H9 (cell line): ENCODE results near the gene C6orf62. TPM values are rescaled to one million over a fixed set of nuclear protein-coding genes. Genes with fewer than 3 reads are reported as not detected.

Source experiments
- DNase-seq: peaks from one replicate; pipeline ENCODE4 v3.0.0-alpha.2; 2017
- H2AFZ ChIP-seq: one replicate; pipeline ENCODE4 v1.6.1; 2013; ENCODE audit warnings: mild to moderate bottlenecking, low read length, control low read depth, moderate library complexity
- H2AK5ac ChIP-seq: 2 replicates; pipeline ENCODE4 v1.6.1; 2013; ENCODE audit warnings: low read length, control low read depth, mixed read lengths; ENCODE audit not compliant: insufficient read length
- H2BK120ac ChIP-seq: one replicate; pipeline ENCODE4 v1.6.1; 2013; ENCODE audit warnings: low read depth, mild to moderate bottlenecking, low read length, control low read depth, inconsistent platforms; ENCODE audit not compliant: poor library complexity, severe bottlenecking
- H2BK12ac ChIP-seq: 2 replicates; pipeline ENCODE4 v1.6.1; 2013; ENCODE audit warnings: low read length, control low read depth, mixed read lengths, low read depth; ENCODE audit not compliant: insufficient read length
- H2BK15ac ChIP-seq: 2 replicates; pipeline ENCODE4 v1.6.1; 2013; ENCODE audit warnings: low read depth, low read length, control low read depth
- H2BK20ac ChIP-seq: one replicate; pipeline ENCODE4 v1.6.1; 2013; ENCODE audit warnings: low read depth, mild to moderate bottlenecking, low read length, control low read depth, inconsistent platforms; ENCODE audit not compliant: poor library complexity, severe bottlenecking
- H2BK5ac ChIP-seq: 2 replicates; pipeline ENCODE4 v1.6.1; 2013; ENCODE audit warnings: low read length, control low read depth, mixed read lengths; ENCODE audit not compliant: insufficient read length
- H3K14ac ChIP-seq: 2 replicates; pipeline ENCODE4 v1.6.1; 2013; ENCODE audit warnings: low read length, control low read depth; ENCODE audit not compliant: insufficient read depth
- H3K18ac ChIP-seq: 2 replicates; pipeline ENCODE4 v1.6.1; 2013; ENCODE audit warnings: low read depth, mild to moderate bottlenecking, mixed read lengths, low read length, control low read depth; ENCODE audit not compliant: insufficient read length
- H3K23ac ChIP-seq: 2 replicates; pipeline ENCODE4 v1.6.1; 2013; ENCODE audit warnings: low read length, control low read depth, mixed read lengths, low read depth; ENCODE audit not compliant: insufficient read length
- H3K23me2 ChIP-seq: 2 replicates; pipeline ENCODE4 v1.6.1; 2013; ENCODE audit warnings: low read depth, mild to moderate bottlenecking, mixed read lengths, low read length, control low read depth; ENCODE audit not compliant: insufficient read length, poor library complexity, severe bottlenecking
- H3K27ac ChIP-seq: 2 replicates; pipeline ENCODE4 v1.5.1; 2013; ENCODE audit warnings: low read length, control low read depth, mixed read lengths, low read depth; ENCODE audit not compliant: insufficient read length
- H3K27me3 ChIP-seq: 2 replicates; pipeline ENCODE4 v1.6.1; 2013; ENCODE audit warnings: low read length, control low read depth, inconsistent platforms; ENCODE audit not compliant: insufficient read depth
- H3K4ac ChIP-seq: 2 replicates; pipeline ENCODE4 v1.6.1; 2013; ENCODE audit warnings: low read depth, mild to moderate bottlenecking, control low read depth, inconsistent platforms, low read length, moderate library complexity
- H3K4me1 ChIP-seq: 2 replicates; pipeline ENCODE4 v1.6.1; 2013; ENCODE audit warnings: low read length, control low read depth, inconsistent platforms; ENCODE audit not compliant: insufficient read depth
- H3K4me2 ChIP-seq: 2 replicates; pipeline ENCODE4 v1.6.1; 2013; ENCODE audit warnings: low read length, control low read depth, mixed read lengths; ENCODE audit not compliant: insufficient read length, insufficient read depth
- H3K56ac ChIP-seq: 2 replicates; pipeline ENCODE4 v1.6.1; 2013; ENCODE audit warnings: low read depth, mild to moderate bottlenecking, mixed read lengths, low read length, control low read depth; ENCODE audit not compliant: insufficient read length
- H3K79me1 ChIP-seq: 2 replicates; pipeline ENCODE4 v1.6.1; 2013; ENCODE audit warnings: low read depth, mild to moderate bottlenecking, moderate library complexity, low read length, control low read depth, inconsistent platforms; ENCODE audit not compliant: insufficient read depth, poor library complexity, severe bottlenecking
- H3K79me2 ChIP-seq: 2 replicates; pipeline ENCODE4 v1.6.1; 2013; ENCODE audit warnings: low read length, control low read depth, inconsistent platforms; ENCODE audit not compliant: insufficient read depth
- H3K9ac ChIP-seq: 2 replicates; pipeline ENCODE4 v1.6.1; 2013; ENCODE audit warnings: low read length, control low read depth, mixed read lengths; ENCODE audit not compliant: insufficient read length; ENCODE audit errors: extremely low read depth
- H3K9me3 ChIP-seq: one replicate; pipeline ENCODE4 v1.6.1; 2013; ENCODE audit warnings: low read depth, low read length, inconsistent platforms; ENCODE audit not compliant: control insufficient read depth
- H3T11ph ChIP-seq: one replicate; pipeline ENCODE4 v1.6.1; 2013; ENCODE audit warnings: mild to moderate bottlenecking, low read length, control low read depth, inconsistent platforms
- H4K20me1 ChIP-seq: one replicate; pipeline ENCODE4 v1.6.1; 2013; ENCODE audit not compliant: control insufficient read depth, insufficient read length, insufficient read depth
- H4K5ac ChIP-seq: 2 replicates; pipeline ENCODE4 v1.6.1; 2013; ENCODE audit warnings: low read depth, mild to moderate bottlenecking, mixed read lengths, low read length, control low read depth; ENCODE audit not compliant: insufficient read length
- H4K8ac ChIP-seq: replicated peaks from 2 replicates; pipeline ENCODE4 v1.6.1; 2013; ENCODE audit warnings: low read length, control low read depth, mixed read lengths, low read depth; ENCODE audit not compliant: insufficient read length
- H4K91ac ChIP-seq: 2 replicates; pipeline ENCODE4 v1.6.1; 2013; ENCODE audit warnings: low read depth, mild to moderate bottlenecking, moderate library complexity, mixed read lengths, low read length, control low read depth; ENCODE audit not compliant: insufficient read length
- H3K27ac Mint-ChIP-seq, 3 experiments: 2 replicates in 2 of 3; 3 replicates in 1 of 3; pipeline ENCODE4 v1.8.0; 2020 to 2021; ENCODE audit warnings: mixed read lengths in 3 of 3, mild to moderate bottlenecking in 1 of 3, moderate library complexity in 1 of 3
- H3K27me3 Mint-ChIP-seq: 2 replicates; pipeline ENCODE4 v1.8.0; 2021; ENCODE audit warnings: low read depth, mild to moderate bottlenecking, moderate library complexity, mixed read lengths
- H3K36me3 Mint-ChIP-seq, 3 experiments: 2 replicates in 2 of 3; 3 replicates in 1 of 3; pipeline ENCODE4 v1.8.0; 2020 to 2021; ENCODE audit warnings: low read depth in 3 of 3, mixed read lengths in 3 of 3; ENCODE audit not compliant: insufficient read depth in 1 of 3
- H3K4me1 Mint-ChIP-seq, 2 experiments: 2 replicates each; pipeline ENCODE4 v1.8.0; 2020; ENCODE audit warnings: mixed read lengths in 2 of 2
- H3K4me3 Mint-ChIP-seq, 2 experiments: 2 replicates in 1 of 2; 3 replicates in 1 of 2; pipeline ENCODE4 v1.8.0; 2020 to 2021; ENCODE audit warnings: mild to moderate bottlenecking in 2 of 2, mixed read lengths in 2 of 2, moderate library complexity in 1 of 2
- H3K9me3 Mint-ChIP-seq, 2 experiments: 2 replicates in 1 of 2; 3 replicates in 1 of 2; pipeline ENCODE4 v1.8.0; 2020; ENCODE audit warnings: mild to moderate bottlenecking in 2 of 2, mixed read lengths in 2 of 2, moderate library complexity in 1 of 2
- CTCF ChIP-seq: fragments of 200-600 bp; sonication (generic); conservative IDR thresholded peaks from 3 replicates; pipeline ENCODE4 v1.8.0; 2021; ENCODE audit warnings: antibody characterized with exemption, mild to moderate bottlenecking
- WGBS: extraction: QIAGEN DNeasy Blood & Tissue Kit; methylation state at CpG from one replicate; pipeline ENCODE4 v1.1.7; 2013; ENCODE audit warnings: missing lambda C conversion rate, low lambda C conversion rate, mixed read lengths; ENCODE audit not compliant: insufficient read length; ENCODE audit errors: extremely low coverage; 5-methylcytosine and 5-hydroxymethylcytosine counted together
- total RNA-seq: library from RNA; stranded (reverse); gene quantifications from 2 replicates; pipeline ENCODE4 v1.2.1, GENCODE V29; 2021

C6orf62 gene
- total RNA-seq, 1 experiment from 2014 or later = 125 TPM

GRCh38 chr6:24752917-24753492 is 34.1 kb upstream of the C6orf62 start:
- peaks cover 5% of the 10 kb centered on the region; the same call in 1 of the 2 replicates for H3K27me3 Mint-ChIP-seq
- no peaks in the 10 kb centered on the region for H3K4me1 ChIP-seq
- no peak overlapping the region for H3K9ac ChIP-seq
- no peak overlapping the region for H3K27ac Mint-ChIP-seq
- H2BK5ac ChIP-seq = no peak overlapping the region
- DNase-seq = no peak
- WGBS = no CpG with 5 or more reads among the region's 1 CpG
- H3K23ac ChIP-seq = no peak overlapping the region
- no peak overlapping the region for H3K56ac ChIP-seq
- no peaks in the 10 kb centered on the region for H3K79me1 ChIP-seq
- no peak overlapping the region for H2AFZ ChIP-seq
- H2BK12ac ChIP-seq = no peak overlapping the region
- H4K91ac ChIP-seq = no peak overlapping the region
- no peak overlapping the region for H3K4ac ChIP-seq
- peaks cover 6 to 11% of the 10 kb centered on the region in 2 experiments; a peak in 4 of 5 replicates for H3K9me3 Mint-ChIP-seq
- H3K4me1 Mint-ChIP-seq = peaks cover 0 to 5% of the 10 kb centered on the region in 2 experiments; a peak in 3 of 4 replicates
- H2AK5ac ChIP-seq = no peak overlapping the region
- no peak overlapping the region for H2BK20ac ChIP-seq
- H3K9me3 ChIP-seq = no peaks in the 10 kb centered on the region
- H3K36me3 Mint-ChIP-seq = 0 out of 7 replicates have a peak, but pooled peaks cover 0 to 1% (median 0%) of the 10 kb centered on the region in 3 experiments
- no peaks in the 10 kb centered on the region for H3K79me2 ChIP-seq
- H3K18ac ChIP-seq = no peak overlapping the region
- no peak overlapping the region for H3T11ph ChIP-seq
- no peak overlapping the region for H2BK15ac ChIP-seq
- no peaks in the 10 kb centered on the region for H3K23me2 ChIP-seq
- no peak overlapping the region for H4K5ac ChIP-seq
- no peak overlapping the region for H2BK120ac ChIP-seq
- no peaks in the 10 kb centered on the region for H4K20me1 ChIP-seq
- no peaks in the 10 kb centered on the region for H3K27me3 ChIP-seq
- TF ChIP-seq CTCF = no peak
- H3K4me2 ChIP-seq = no peak overlapping the region
- H3K14ac ChIP-seq = no peak overlapping the region
- no peak overlapping the region for H3K27ac ChIP-seq
- H3K4me3 Mint-ChIP-seq = no peak overlapping the region
- no peak overlapping the region for H4K8ac ChIP-seq
